Activated CD4-positive, alpha-beta T cell treated with anti-CD3 and anti-CD28 coated beads for 36 hours (primary cell): ENCODE data around the gene PTK6. TPM values are rescaled to one million over a fixed set of nuclear protein-coding genes. Genes with fewer than 3 reads are reported as not detected.

Experiments
- ATAC-seq: fragments of 200-7000 bp; cut with Tn5 transposase; one replicate; pipeline ENCODE4 v1.10.0; 2021; ENCODE audit warnings: mild to moderate bottlenecking, moderate library complexity
- CTCF ChIA-PET: fragments of 350-600 bp; sonication (Branson Sonifier 250); formaldehyde crosslinking; loops from one replicate; lab custom pipeline; 2021; ENCODE audit warnings: antibody characterized with exemption; lab: Charles Lee
- POLR2A ChIA-PET: fragments of 350-600 bp; sonication (Branson Sonifier 250); formaldehyde crosslinking; loops from one replicate; lab custom pipeline; 2021; ENCODE audit warnings: antibody characterized with exemption, inconsistent platforms; lab: Charles Lee
- DNase-seq: peaks from one replicate; pipeline ENCODE4 v3.0.0-alpha.2; 2020
- H3K27ac Mint-ChIP-seq: one replicate; pipeline ENCODE4 v1.8.0; 2021; ENCODE audit warnings: mixed read lengths
- H3K27me3 Mint-ChIP-seq: one replicate; pipeline ENCODE4 v1.8.0; 2021; ENCODE audit warnings: mixed read lengths
- H3K36me3 Mint-ChIP-seq: one replicate; pipeline ENCODE4 v1.8.0; 2021; ENCODE audit warnings: low read depth, mixed read lengths
- H3K4me1 Mint-ChIP-seq: one replicate; pipeline ENCODE4 v1.8.0; 2021; ENCODE audit warnings: mixed read lengths
- H3K4me3 Mint-ChIP-seq: one replicate; pipeline ENCODE4 v1.8.0; 2021; ENCODE audit warnings: mild to moderate bottlenecking, moderate library complexity, mixed read lengths
- H3K9me3 Mint-ChIP-seq: one replicate; pipeline ENCODE4 v1.8.0; 2021; ENCODE audit warnings: low read depth, mixed read lengths
- intact Hi-C, 2 experiments: fragments of 100-400 bp; cut with DNase I in 1 of 2; cut with micrococcal nuclease in 1 of 2; formaldehyde crosslinking; loops; one replicate each; pipeline versions ENCODE4 v1.14.2 to v1.15.1; 2022 to 2024; cut with DNase I, micrococcal nuclease
- total RNA-seq, 2 experiments: library from RNA; stranded (reverse); gene quantifications; one replicate each; pipeline ENCODE4 v1.2.3, GENCODE V29; 2021

The PTK6 gene
- total RNA-seq, 2 experiments from 2014 or later = 0.25 to 0.48 TPM

- Mint-ChIP-seq H3K27ac (no peak overlapping the region), H3K27me3 (no peaks in the 10 kb centered on the region), H3K9me3 (no peaks in the 10 kb centered on the region), H3K4me1 (peaks cover 9% of the 10 kb centered on the region), H3K4me3 (peak overlapping the region; percentile 36), H3K36me3 (no peaks in the 10 kb centered on the region)
- ATAC-seq (no peak), DNase-seq (no peak)
- POLR2A ChIA-PET = no interaction called here
- intact Hi-C loops = no loop called here
- CTCF ChIA-PET = interaction anchor here (1.1 to 2.1 kb wide), 3 partner anchors 13 to 77 kb away, joined by 3 to 9 read pairs (median 6); partner anchors contain the start of gene PTK6
Observed at GRCh38 chr20:63554361-63555278, 17.4 kb upstream of the PTK6 start.

DNA sequence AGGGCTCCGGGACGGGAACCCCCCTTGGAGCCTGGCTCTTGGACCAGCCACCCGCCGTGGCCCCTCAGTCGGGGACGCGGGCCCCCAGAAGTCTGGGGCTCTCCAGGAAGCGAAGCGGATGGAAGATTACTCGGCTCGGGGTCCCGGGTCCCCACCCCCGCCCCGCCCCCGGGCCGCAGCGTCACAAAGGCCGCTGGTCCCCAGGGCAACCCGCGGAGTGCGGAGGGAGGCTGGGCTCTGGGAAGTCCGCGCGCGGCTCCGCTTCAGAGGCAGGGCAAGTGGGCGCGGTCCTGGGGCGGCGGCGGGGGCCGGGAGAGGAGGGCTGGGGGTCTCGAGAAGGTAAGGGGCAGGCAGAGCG, 16.7 kb upstream of the PTK6 start, which contains the start of gene FNDC11:
FNDC11 (plus strand) TSS at position 227 of the 358 bp plus-strand sequence. CDS start 1,505 bp downstream, outside the sequence.
- DNase-seq = peak; percentile 62
- Mint-ChIP-seq H3K27me3 (no peaks in the 10 kb centered on the region), H3K4me3 (peak within 1 kb of the TSS; percentile 36), H3K9me3 (no peaks in the 10 kb centered on the region), H3K36me3 (no peaks in the 10 kb centered on the region), H3K27ac (peak within 1 kb of the TSS; percentile 45), H3K4me1 (peaks cover 11% of the 10 kb centered on the region)
- ChIA-PET CTCF (interaction anchor here (2.1 kb wide), 1 partner anchor 16 kb away, joined by 9 read pairs; the partner anchor contains the start of gene PTK6), POLR2A (no interaction called here)
- peak; percentile 4 for ATAC-seq
- intact Hi-C loops = loop anchor here (1.0 to 2.0 kb wide), 12 partner anchors 16 to 426 kb away; partner anchors contain the start of genes ARFGAP1 (in 1 of the 2), DNAJC5 (in 1 of the 2), PPDPF (in 1 of the 2) and PTK6 (in 1 of the 2)

- Mint-ChIP-seq H3K9me3 (no peaks in the 10 kb centered on the region), H3K27ac (no peak overlapping the region), H3K4me1 (peaks cover 11% of the 10 kb centered on the region), H3K4me3 (no peak overlapping the region), H3K27me3 (no peaks in the 10 kb centered on the region), H3K36me3 (no peaks in the 10 kb centered on the region)
- intact Hi-C loops = loop anchor here (1.0 to 2.0 kb wide), 12 partner anchors 15 to 427 kb away; partner anchors contain the start of genes ARFGAP1 (in 1 of the 2), DNAJC5 (in 1 of the 2), PPDPF (in 1 of the 2) and PTK6 (in 1 of the 2)
- DNase-seq (peak; percentile 95), ATAC-seq (peak; percentile 88)
- CTCF ChIA-PET = interaction anchor here (0.6 to 1.3 kb wide), 2 partner anchors 15 to 509 kb away, joined by 3 read pairs; no protein-coding TSS in a partner anchor
- POLR2A ChIA-PET = interaction anchor here (0.7 to 1.1 kb wide), 3 partner anchors 31 to 88 kb away, joined by 5 to 10 read pairs (median 6); no protein-coding TSS in a partner anchor
Observed at GRCh38 chr20:63553251-63553932, 16.2 kb upstream of the PTK6 start.

DNA sequence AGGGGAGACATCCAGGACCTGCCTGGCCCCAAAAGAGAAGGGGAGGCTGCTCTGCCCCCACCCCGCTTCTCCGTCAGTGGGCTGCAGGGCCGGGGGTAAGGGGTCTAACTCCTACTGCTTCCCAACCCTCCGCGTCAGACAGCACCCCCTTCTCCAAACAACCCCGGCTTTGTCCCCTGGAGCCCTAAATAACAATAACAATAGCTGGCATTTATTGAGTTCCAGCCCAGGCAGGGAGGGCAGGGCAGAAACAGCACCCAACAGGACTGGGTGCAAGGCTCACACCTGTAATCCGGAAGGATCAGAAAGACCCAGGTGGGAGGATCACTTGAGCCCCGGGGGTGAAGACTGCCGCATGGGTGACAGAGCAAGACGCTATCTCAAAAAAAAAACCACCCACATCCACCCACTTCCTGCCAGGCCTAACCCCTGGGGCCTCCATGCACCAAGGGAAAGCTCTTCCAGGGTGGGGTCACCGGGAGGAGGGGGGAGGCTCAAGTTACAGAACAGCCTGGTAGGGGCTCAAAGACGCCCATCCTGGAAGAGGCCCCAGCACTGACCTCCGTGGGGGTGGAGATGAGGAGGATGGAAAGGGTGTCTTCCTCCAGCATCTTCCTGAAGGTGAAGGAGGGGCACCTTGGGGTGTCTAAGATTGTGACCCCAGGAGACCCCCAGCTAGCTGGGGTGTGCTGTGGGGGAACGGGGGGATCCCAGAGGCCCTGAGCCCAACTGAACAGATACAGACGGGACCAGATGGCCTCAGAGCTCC, 15.5 kb upstream of the PTK6 start:
- H3K27ac Mint-ChIP-seq = peak overlapping the region; percentile 45
- peak; percentile 19 for ATAC-seq
- peaks cover 11% of the 10 kb centered on the region for H3K4me1 Mint-ChIP-seq
- DNase-seq = peak; percentile 54
- no peaks in the 10 kb centered on the region for H3K27me3 Mint-ChIP-seq
- no peaks in the 10 kb centered on the region for H3K9me3 Mint-ChIP-seq
- CTCF ChIA-PET = interaction anchor here (0.6 to 1.3 kb wide), 2 partner anchors 15 to 510 kb away, joined by 3 read pairs; no protein-coding TSS in a partner anchor
- POLR2A ChIA-PET = interaction anchor here (0.7 to 1.1 kb wide), 3 partner anchors 31 to 89 kb away, joined by 5 to 10 read pairs (median 6); no protein-coding TSS in a partner anchor
- H3K36me3 Mint-ChIP-seq = no peaks in the 10 kb centered on the region
- H3K4me3 Mint-ChIP-seq = no peak overlapping the region
- intact Hi-C loops = loop anchor here (1.0 to 2.0 kb wide), 12 partner anchors 14 to 428 kb away; partner anchors contain the start of genes ARFGAP1 (in 1 of the 2), DNAJC5 (in 1 of the 2), PPDPF (in 1 of the 2) and PTK6 (in 1 of the 2)

- ATAC-seq (no peak), DNase-seq (no peak)
- H3K4me3 Mint-ChIP-seq = no peak overlapping the region
- ChIA-PET POLR2A (no interaction called here), CTCF (interaction anchor here (0.8 to 1.0 kb wide), 2 partner anchors 13 to 31 kb away, joined by 3 read pairs; no protein-coding TSS in a partner anchor)
- H3K4me1 Mint-ChIP-seq = peaks cover 11% of the 10 kb centered on the region
- intact Hi-C loops = no loop called here
- H3K9me3 Mint-ChIP-seq = no peaks in the 10 kb centered on the region
- H3K27ac Mint-ChIP-seq = no peak overlapping the region
- H3K27me3 Mint-ChIP-seq = no peaks in the 10 kb centered on the region
- no peaks in the 10 kb centered on the region for H3K36me3 Mint-ChIP-seq
Observed at GRCh38 chr20:63551068-63551467, 13.9 kb upstream of the PTK6 start.

DNA sequence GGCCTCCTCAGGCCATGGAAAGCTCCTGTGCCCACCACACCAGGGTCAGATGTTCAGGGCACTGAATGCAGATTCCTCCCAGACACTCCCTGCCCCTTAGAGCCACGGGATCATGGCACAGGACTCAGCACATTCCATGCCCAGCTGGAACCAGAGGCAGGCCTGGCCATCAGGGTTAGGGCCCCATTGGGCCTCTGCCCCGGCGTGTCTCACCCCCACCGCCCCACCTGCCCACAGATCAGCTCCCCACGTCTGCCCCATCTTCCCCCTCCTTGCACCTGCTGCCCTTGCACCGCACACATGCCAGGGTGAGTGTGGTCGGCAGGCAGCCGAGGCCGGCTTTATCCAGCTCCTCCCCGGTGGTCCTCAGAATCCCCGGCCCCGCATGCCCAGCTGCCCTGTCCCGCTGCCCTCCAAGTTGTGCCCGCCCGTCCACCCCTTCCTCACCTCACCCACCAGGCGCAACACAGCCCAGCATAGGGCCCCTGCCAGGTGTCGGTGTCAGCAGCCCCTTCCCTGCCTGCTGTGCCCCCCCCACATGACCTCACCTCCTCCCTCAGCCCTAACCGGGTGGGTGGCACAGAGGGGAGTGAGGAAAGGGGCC, 12.6 kb upstream of the PTK6 start:
- H3K36me3 Mint-ChIP-seq = no peaks in the 10 kb centered on the region
- H3K27ac Mint-ChIP-seq = no peak overlapping the region
- CTCF ChIA-PET = no interaction called here
- H3K4me1 Mint-ChIP-seq = peaks cover 11% of the 10 kb centered on the region
- no peaks in the 10 kb centered on the region for H3K27me3 Mint-ChIP-seq
- no peak overlapping the region for H3K4me3 Mint-ChIP-seq
- POLR2A ChIA-PET = interaction anchor here (0.5 kb wide), 1 partner anchor 96 kb away, joined by 3 read pairs; no protein-coding TSS in a partner anchor
- intact Hi-C loops = no loop called here
- DNase-seq (no peak), ATAC-seq (no peak)
- H3K9me3 Mint-ChIP-seq = no peaks in the 10 kb centered on the region

GRCh38 chr20:63549019-63549418, 11.8 kb upstream of the PTK6 start:
- H3K4me3 Mint-ChIP-seq = no peak overlapping the region
- H3K4me1 Mint-ChIP-seq = peaks cover 11% of the 10 kb centered on the region
- ATAC-seq = no peak
- intact Hi-C loops = no loop called here
- no peaks in the 10 kb centered on the region for H3K9me3 Mint-ChIP-seq
- POLR2A ChIA-PET = no interaction called here
- DNase-seq = no peak
- H3K27me3 Mint-ChIP-seq = no peaks in the 10 kb centered on the region
- H3K27ac Mint-ChIP-seq = no peak overlapping the region
- CTCF ChIA-PET = no interaction called here
- no peaks in the 10 kb centered on the region for H3K36me3 Mint-ChIP-seq

GRCh38 chr20:63548542-63548941, 11.4 kb upstream of the PTK6 start:
- DNase-seq (no peak), ATAC-seq (no peak)
- no peaks in the 10 kb centered on the region for H3K36me3 Mint-ChIP-seq
- no peaks in the 10 kb centered on the region for H3K9me3 Mint-ChIP-seq
- no peak overlapping the region for H3K4me3 Mint-ChIP-seq
- no peaks in the 10 kb centered on the region for H3K27me3 Mint-ChIP-seq
- H3K27ac Mint-ChIP-seq = no peak overlapping the region
- H3K4me1 Mint-ChIP-seq = peaks cover 11% of the 10 kb centered on the region
- intact Hi-C loops = no loop called here
- CTCF ChIA-PET = no interaction called here
- POLR2A ChIA-PET = no interaction called here

- CTCF ChIA-PET = no interaction called here
- Mint-ChIP-seq H3K27ac (no peak within 1 kb of the TSS), H3K4me3 (no peak within 1 kb of the TSS), H3K4me1 (peaks cover 7% of the 10 kb centered on the region), H3K36me3 (no peaks in the 10 kb centered on the region), H3K27me3 (no peaks in the 10 kb centered on the region), H3K9me3 (no peaks in the 10 kb centered on the region)
- intact Hi-C loops = no loop called here
- POLR2A ChIA-PET = no interaction called here
- DNase-seq (no peak), ATAC-seq (no peak)
Observed at GRCh38 chr20:63547725-63548480, 10.7 kb upstream of the PTK6 start, which contains the start of gene SRMS. SRMS (minus strand) TSS chr20:63547749; CDS start chr20:63547463, 286 bp downstream.
